ENCODE measurements around the gene CDK7. TPM values are rescaled to one million over a fixed set of nuclear protein-coding genes. Genes with fewer than 3 reads are reported as not detected.
"Not testable (repeated sequence)": the region's sequence is repeated elsewhere in the genome, so short reads cannot be mapped to it uniquely, and the experiment has no call there.

CDK7 gene
- total RNA-seq, 4 donors from 2014 or later, result 5.2 to 13.8 (median 11.2) TPM

DNA sequence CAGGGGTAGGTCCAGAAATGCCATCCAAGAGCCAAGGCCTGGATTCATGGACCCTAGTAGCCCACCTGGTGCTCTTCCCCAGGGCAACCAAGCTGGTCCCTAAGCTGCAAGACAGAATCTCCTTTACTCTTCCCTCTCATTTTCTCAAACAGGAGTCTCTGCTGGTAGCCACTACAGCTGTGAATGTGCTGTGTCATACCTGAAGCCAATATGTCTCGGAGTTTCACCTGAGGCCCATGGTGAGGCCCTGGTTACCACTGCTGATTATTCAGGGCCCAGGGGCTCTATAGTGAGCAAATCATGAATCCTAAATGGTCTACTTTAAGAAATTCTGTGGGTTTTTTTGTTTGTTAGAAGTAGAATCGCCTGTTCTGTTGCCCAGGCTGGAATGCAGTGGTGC lies 15.9 kb downstream of the CDK7 start:
- H3K36me3 ChIP-seq, result peaks cover 0 to 16% (median 0%) of the 10 kb centered on the region in 3 donors
- TF ChIP-seq, protein P1, sequence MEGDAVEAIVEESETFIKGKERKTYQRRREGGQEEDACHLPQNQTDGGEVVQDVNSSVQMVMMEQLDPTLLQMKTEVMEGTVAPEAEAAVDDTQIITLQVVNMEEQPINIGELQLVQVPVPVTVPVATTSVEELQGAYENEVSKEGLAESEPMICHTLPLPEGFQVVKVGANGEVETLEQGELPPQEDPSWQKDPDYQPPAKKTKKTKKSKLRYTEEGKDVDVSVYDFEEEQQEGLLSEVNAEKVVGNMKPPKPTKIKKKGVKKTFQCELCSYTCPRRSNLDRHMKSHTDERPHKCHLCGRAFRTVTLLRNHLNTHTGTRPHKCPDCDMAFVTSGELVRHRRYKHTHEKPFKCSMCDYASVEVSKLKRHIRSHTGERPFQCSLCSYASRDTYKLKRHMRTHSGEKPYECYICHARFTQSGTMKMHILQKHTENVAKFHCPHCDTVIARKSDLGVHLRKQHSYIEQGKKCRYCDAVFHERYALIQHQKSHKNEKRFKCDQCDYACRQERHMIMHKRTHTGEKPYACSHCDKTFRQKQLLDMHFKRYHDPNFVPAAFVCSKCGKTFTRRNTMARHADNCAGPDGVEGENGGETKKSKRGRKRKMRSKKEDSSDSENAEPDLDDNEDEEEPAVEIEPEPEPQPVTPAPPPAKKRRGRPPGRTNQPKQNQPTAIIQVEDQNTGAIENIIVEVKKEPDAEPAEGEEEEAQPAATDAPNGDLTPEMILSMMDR (IDR thresholded peaks at IDR 0.05), result no peak
- TF ChIP-seq EP300 (IDR thresholded peaks at IDR 0.05), result no peak
- no peaks in the 10 kb centered on the region for H3K4me1 ChIP-seq
- H3K27ac ChIP-seq, result no peak overlapping the region
- no peak overlapping the region for H3K4me3 ChIP-seq
- H3K9me3 ChIP-seq, result peaks cover 0 to 7% (median 0%) of the 10 kb centered on the region in 4 donors
- no peak for DNase-seq (ENCODE audit: low spot score in 2 of 2)
- WGBS, 2 donors, result 100% methylated on average over 2 of the region's 2 CpGs
- no peaks in the 10 kb centered on the region for H3K27me3 ChIP-seq

GRCh38 chr5:69252437-69252836 lies 17.8 kb downstream of the CDK7 start:
- WGBS, 2 donors, result 81 to 85% methylated on average over 3 of the region's 3 CpGs
- Histone ChIP-seq H3K27ac (no peak overlapping the region), H3K36me3 (peaks cover 0 to 34% (median 0%) of the 10 kb centered on the region in 3 donors), H3K27me3 (no peaks in the 10 kb centered on the region), H3K4me1 (no peaks in the 10 kb centered on the region), H3K9me3 (peaks cover 0 to 7% (median 0%) of the 10 kb centered on the region in 4 donors), H3K4me3 (no peak overlapping the region)
- DNase-seq (ENCODE audit: low spot score in 2 of 2), result no peak
- TF ChIP-seq POLR2A (IDR thresholded peaks at IDR 0.05) (no peak), EP300 (IDR thresholded peaks at IDR 0.05) (no peak)
- TF ChIP-seq, protein P1 (IDR thresholded peaks at IDR 0.05), result no peak

GRCh38 chr5:69255940-69256339 lies 21.3 kb downstream of the CDK7 start:
- H3K4me3 ChIP-seq; H3K9me3 ChIP-seq; H3K27me3 ChIP-seq; DNase-seq (ENCODE audit: low spot score in 2 of 2); H3K4me1 ChIP-seq; H3K27ac ChIP-seq: not testable (repeated sequence)
- WGBS, 2 donors, result 89 to 94% methylated on average over 4 of the region's 4 CpGs
- H3K36me3 ChIP-seq, result peaks cover 0 to 61% (median 0%) of the 10 kb centered on the region in 3 donors

DNA sequence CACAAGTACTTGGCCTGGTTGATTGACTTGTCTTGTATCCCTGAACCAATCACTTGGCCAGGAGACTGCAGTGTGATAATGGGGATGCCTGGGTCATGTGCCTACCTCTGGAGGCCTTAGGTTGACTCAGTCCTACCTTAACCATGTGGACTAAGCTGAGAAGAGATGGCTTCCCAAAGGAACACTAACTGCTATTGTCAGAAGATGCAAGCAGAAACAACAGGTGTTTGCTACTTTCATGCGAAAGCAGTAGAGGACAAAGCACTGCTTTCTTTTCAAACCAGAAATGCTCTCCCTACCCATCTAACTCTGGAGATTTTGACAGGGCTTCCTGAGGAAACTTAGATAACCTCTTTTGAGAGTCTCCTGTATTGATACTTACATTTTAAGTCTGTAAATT lies 22.9 kb downstream of the CDK7 start:
- DNase-seq (ENCODE audit: low spot score in 2 of 2), result no peak
- H3K27ac ChIP-seq, result no peak overlapping the region
- peaks cover 0 to 73% (median 0%) of the 10 kb centered on the region in 3 donors for H3K36me3 ChIP-seq
- TF ChIP-seq POLR2A (IDR thresholded peaks at IDR 0.05), result no peak
- TF ChIP-seq, protein P1 (IDR thresholded peaks at IDR 0.05), result no peak
- no peak for TF ChIP-seq EP300 (IDR thresholded peaks at IDR 0.05)
- no peak overlapping the region for H3K4me3 ChIP-seq
- H3K27me3 ChIP-seq, result no peaks in the 10 kb centered on the region
- WGBS, 2 donors, result 96 to 100% methylated on average over 1 of the region's 1 CpG
- no peaks in the 10 kb centered on the region for H3K4me1 ChIP-seq
- H3K9me3 ChIP-seq, result no peaks in the 10 kb centered on the region

DNA sequence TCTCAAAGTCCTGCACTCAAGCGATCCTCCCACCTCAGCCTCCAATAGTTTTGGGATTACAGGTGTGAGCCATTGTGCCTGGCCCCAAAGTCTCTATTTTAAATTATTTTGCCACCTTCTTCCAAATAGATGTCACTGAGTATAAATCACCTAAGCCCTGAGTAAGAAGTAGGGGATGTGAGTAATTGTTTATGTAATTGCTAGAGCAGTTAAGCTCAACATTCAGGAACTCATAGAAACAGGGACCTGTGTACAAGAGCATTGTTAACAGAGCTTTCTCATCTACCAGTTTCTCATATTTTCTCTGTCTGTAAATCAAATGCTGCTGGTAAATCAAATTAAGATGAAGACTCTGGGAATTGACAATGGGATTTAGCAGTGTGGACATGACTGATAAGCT lies 26.3 kb downstream of the CDK7 start:
- no peak for DNase-seq (ENCODE audit: low spot score in 2 of 2)
- Histone ChIP-seq H3K9me3 (no peaks in the 10 kb centered on the region), H3K4me1 (no peaks in the 10 kb centered on the region), H3K27me3 (no peaks in the 10 kb centered on the region), H3K4me3 (no peak overlapping the region), H3K36me3 (peaks cover 0 to 100% (median 0%) of the 10 kb centered on the region in 3 donors), H3K27ac (no peak overlapping the region)
- 95 to 100% methylated on average over 1 of the region's 1 CpG for WGBS, 2 donors
- TF ChIP-seq EP300 (IDR thresholded peaks at IDR 0.05) (no peak), POLR2A (IDR thresholded peaks at IDR 0.05) (no peak)
- TF ChIP-seq, protein P1 (IDR thresholded peaks at IDR 0.05), result no peak

GRCh38 chr5:69265931-69266330 lies 31.2 kb downstream of the CDK7 start:
- 77 to 78% methylated on average over 11 of the region's 11 CpGs for WGBS, 2 donors
- H3K27ac ChIP-seq, result no peak overlapping the region
- no peak overlapping the region for H3K4me3 ChIP-seq
- TF ChIP-seq POLR2A (IDR thresholded peaks at IDR 0.05) (no peak), EP300 (IDR thresholded peaks at IDR 0.05) (no peak)
- TF ChIP-seq, protein P1 (IDR thresholded peaks at IDR 0.05), result no peak
- no peaks in the 10 kb centered on the region for H3K4me1 ChIP-seq
- no peaks in the 10 kb centered on the region for H3K9me3 ChIP-seq
- DNase-seq (ENCODE audit: low spot score in 2 of 2), result no peak
- peaks cover 0 to 90% (median 7%) of the 10 kb centered on the region in 3 donors for H3K36me3 ChIP-seq
- no peaks in the 10 kb centered on the region for H3K27me3 ChIP-seq
